Neural cell (in vitro differentiated cells): Measurements from ENCODE around the gene ABCF2. TPM values are rescaled to one million over a fixed set of nuclear protein-coding genes. Genes with fewer than 3 reads are reported as not detected.

Experiments used
- H2AFZ ChIP-seq: fragments of 200-600, 300-800 bp; sonication (generic), shearing (Covaris generic); 2 replicates; pipeline ENCODE4 v1.6.0; 2014; ENCODE audit warnings: low read depth, mild to moderate bottlenecking, antibody characterized with exemption, low read length, moderate library complexity
- H3F3A ChIP-seq: fragments of 200-600 bp; shearing (Covaris generic); 2 replicates; pipeline ENCODE4 v1.6.1; 2016; ENCODE audit warnings: mild to moderate bottlenecking, moderate library complexity, mixed read lengths, antibody characterized with exemption, low read length; ENCODE audit not compliant: insufficient read depth, poor library complexity, severe bottlenecking
- H3K27ac ChIP-seq: fragments of 200-600, 300-800 bp; sonication (generic), shearing (Covaris generic); 2 replicates; pipeline ENCODE4 v1.5.1; 2014; ENCODE audit warnings: mild to moderate bottlenecking, low read length, moderate library complexity
- H3K27me3 ChIP-seq: fragments of 300-800, 200-600 bp; sonication (generic), shearing (Covaris generic); 2 replicates; pipeline ENCODE4 v1.6.0; 2014; ENCODE audit warnings: mild to moderate bottlenecking, low read depth, low read length, moderate library complexity; ENCODE audit not compliant: insufficient read depth
- H3K36me3 ChIP-seq: fragments of 300-800, 200-600 bp; sonication (generic), shearing (Covaris generic); 2 replicates; pipeline ENCODE4 v1.5.1; 2014; ENCODE audit warnings: mild to moderate bottlenecking, antibody characterized with exemption, low read length, moderate library complexity; ENCODE audit not compliant: insufficient read depth
- H3K4me2 ChIP-seq: fragments of 300-800, 200-600 bp; sonication (generic), shearing (Covaris generic); 2 replicates; pipeline ENCODE4 v1.6.0; 2014; ENCODE audit warnings: mild to moderate bottlenecking, low read length
- H3K4me3 ChIP-seq: fragments of 300-800, 200-600 bp; sonication (generic), shearing (Covaris generic); 2 replicates; pipeline ENCODE4 v1.5.1; 2014; ENCODE audit warnings: mild to moderate bottlenecking, low read length, moderate library complexity
- H3K79me2 ChIP-seq: fragments of 200-600 bp; shearing (Covaris generic); replicated peaks from 2 replicates; pipeline ENCODE4 v1.6.0; 2014; ENCODE audit warnings: mild to moderate bottlenecking, low read length, moderate library complexity; ENCODE audit not compliant: insufficient read depth
- H3K9ac ChIP-seq: fragments of 300-800, 200-600 bp; sonication (generic), shearing (Covaris generic); 2 replicates; pipeline ENCODE4 v1.6.1; 2016; ENCODE audit warnings: mild to moderate bottlenecking, low read length, mixed read lengths
- H3K9me2 ChIP-seq: fragments of 200-600 bp; shearing (Covaris generic); 2 replicates; pipeline ENCODE4 v1.6.1; 2016; ENCODE audit warnings: mild to moderate bottlenecking, low read length, mixed read lengths; ENCODE audit not compliant: insufficient read depth
- H3K9me3 ChIP-seq: fragments of 200-600, 300-800 bp; sonication (generic), shearing (Covaris generic); 2 replicates; pipeline ENCODE4 v1.6.1; 2016; ENCODE audit warnings: mild to moderate bottlenecking, mixed run types, low read length, moderate library complexity, mixed read lengths
- H4K20me1 ChIP-seq: fragments of 200-600 bp; shearing (Covaris generic); 2 replicates; pipeline ENCODE4 v1.6.1; 2016; ENCODE audit warnings: mild to moderate bottlenecking, mixed run types; ENCODE audit not compliant: insufficient read depth
- EP300 ChIP-seq: fragments of 450-650 bp; conservative IDR thresholded peaks from 2 replicates; pipeline ENCODE4 v1.6.1; 2014; ENCODE audit warnings: antibody characterized with exemption, mild to moderate bottlenecking, moderate library complexity; ENCODE audit not compliant: poor library complexity, severe bottlenecking
- EZH2 ChIP-seq: fragments of 200-600, 300-800 bp; shearing (Covaris generic), sonication (generic); IDR thresholded peaks from 2 replicates; pipeline ENCODE4 v1.6.1; 2014; ENCODE audit warnings: antibody characterized with exemption, low read length, borderline replicate concordance, mild to moderate bottlenecking; ENCODE audit not compliant: insufficient read depth, poor library complexity, severe bottlenecking
- MXI1 ChIP-seq: fragments of 450-650 bp; conservative IDR thresholded peaks from 2 replicates; pipeline ENCODE4 v1.6.1; 2014; ENCODE audit warnings: antibody characterized with exemption, mild to moderate bottlenecking; ENCODE audit not compliant: poor library complexity, severe bottlenecking
- POLR2AphosphoS5 ChIP-seq: IDR thresholded peaks from 2 replicates; pipeline ENCODE4 v1.6.1; 2012
- RAD21 ChIP-seq: fragments of 450-650 bp; conservative IDR thresholded peaks from 2 replicates; pipeline ENCODE4 v1.6.1; 2014; ENCODE audit warnings: antibody characterized with exemption, mild to moderate bottlenecking, moderate library complexity
- SMC3 ChIP-seq: fragments of 450-650 bp; conservative IDR thresholded peaks from 2 replicates; pipeline ENCODE4 v1.6.1; 2014; ENCODE audit warnings: antibody characterized with exemption, mild to moderate bottlenecking, moderate library complexity; ENCODE audit not compliant: poor library complexity
- TAF1 ChIP-seq: IDR thresholded peaks from 2 replicates; pipeline ENCODE4 v1.6.1; 2012; ENCODE audit warnings: low read depth
- polyA plus RNA-seq: library from polyadenylated mRNA; depleted of rRNA; stranded (reverse); fragments of >200 nt; gene quantifications from 2 replicates; pipeline ENCODE4 v1.2.3, GENCODE V29; 2014
- TF ChIP-seq, protein P1 (sequence below): IDR thresholded peaks from 2 replicates; pipeline ENCODE4 v1.6.1; 2012; ENCODE audit warnings: borderline replicate concordance
- TF ChIP-seq, protein P2 (sequence below): fragments of 450-650 bp; IDR thresholded peaks from 2 replicates; pipeline ENCODE4 v1.5.1; 2014; ENCODE audit warnings: antibody characterized with exemption, mild to moderate bottlenecking, moderate library complexity; ENCODE audit not compliant: poor library complexity, severe bottlenecking

Gene ABCF2
- polyA plus RNA-seq, 1 donor from 2014 or later = 32.7 TPM

GRCh38 chr7:151257990-151258389 lies 31.0 kb upstream of the ABCF2 start:
- Histone ChIP-seq H3K9ac (no peak overlapping the region), H4K20me1 (no peaks in the 10 kb centered on the region), H3K4me2 (no peak overlapping the region), H3K27me3 (no peaks in the 10 kb centered on the region), H3K4me3 (no peak overlapping the region), H2AFZ (no peak overlapping the region), H3K36me3 (no peaks in the 10 kb centered on the region), H3K9me2 (no peaks in the 10 kb centered on the region), H3K27ac (no peak overlapping the region), H3K79me2 (no peaks in the 10 kb centered on the region), H3K9me3 (no peaks in the 10 kb centered on the region), H3F3A (no peaks in the 10 kb centered on the region)
- TF ChIP-seq RAD21 (no peak), EP300 (no peak), POLR2AphosphoS5 (no peak), MXI1 (no peak), SMC3 (no peak), EZH2 (no peak), TAF1 (no peak)
- TF ChIP-seq, protein P1, sequence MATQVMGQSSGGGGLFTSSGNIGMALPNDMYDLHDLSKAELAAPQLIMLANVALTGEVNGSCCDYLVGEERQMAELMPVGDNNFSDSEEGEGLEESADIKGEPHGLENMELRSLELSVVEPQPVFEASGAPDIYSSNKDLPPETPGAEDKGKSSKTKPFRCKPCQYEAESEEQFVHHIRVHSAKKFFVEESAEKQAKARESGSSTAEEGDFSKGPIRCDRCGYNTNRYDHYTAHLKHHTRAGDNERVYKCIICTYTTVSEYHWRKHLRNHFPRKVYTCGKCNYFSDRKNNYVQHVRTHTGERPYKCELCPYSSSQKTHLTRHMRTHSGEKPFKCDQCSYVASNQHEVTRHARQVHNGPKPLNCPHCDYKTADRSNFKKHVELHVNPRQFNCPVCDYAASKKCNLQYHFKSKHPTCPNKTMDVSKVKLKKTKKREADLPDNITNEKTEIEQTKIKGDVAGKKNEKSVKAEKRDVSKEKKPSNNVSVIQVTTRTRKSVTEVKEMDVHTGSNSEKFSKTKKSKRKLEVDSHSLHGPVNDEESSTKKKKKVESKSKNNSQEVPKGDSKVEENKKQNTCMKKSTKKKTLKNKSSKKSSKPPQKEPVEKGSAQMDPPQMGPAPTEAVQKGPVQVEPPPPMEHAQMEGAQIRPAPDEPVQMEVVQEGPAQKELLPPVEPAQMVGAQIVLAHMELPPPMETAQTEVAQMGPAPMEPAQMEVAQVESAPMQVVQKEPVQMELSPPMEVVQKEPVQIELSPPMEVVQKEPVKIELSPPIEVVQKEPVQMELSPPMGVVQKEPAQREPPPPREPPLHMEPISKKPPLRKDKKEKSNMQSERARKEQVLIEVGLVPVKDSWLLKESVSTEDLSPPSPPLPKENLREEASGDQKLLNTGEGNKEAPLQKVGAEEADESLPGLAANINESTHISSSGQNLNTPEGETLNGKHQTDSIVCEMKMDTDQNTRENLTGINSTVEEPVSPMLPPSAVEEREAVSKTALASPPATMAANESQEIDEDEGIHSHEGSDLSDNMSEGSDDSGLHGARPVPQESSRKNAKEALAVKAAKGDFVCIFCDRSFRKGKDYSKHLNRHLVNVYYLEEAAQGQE = no peak
- TF ChIP-seq, protein P2, sequence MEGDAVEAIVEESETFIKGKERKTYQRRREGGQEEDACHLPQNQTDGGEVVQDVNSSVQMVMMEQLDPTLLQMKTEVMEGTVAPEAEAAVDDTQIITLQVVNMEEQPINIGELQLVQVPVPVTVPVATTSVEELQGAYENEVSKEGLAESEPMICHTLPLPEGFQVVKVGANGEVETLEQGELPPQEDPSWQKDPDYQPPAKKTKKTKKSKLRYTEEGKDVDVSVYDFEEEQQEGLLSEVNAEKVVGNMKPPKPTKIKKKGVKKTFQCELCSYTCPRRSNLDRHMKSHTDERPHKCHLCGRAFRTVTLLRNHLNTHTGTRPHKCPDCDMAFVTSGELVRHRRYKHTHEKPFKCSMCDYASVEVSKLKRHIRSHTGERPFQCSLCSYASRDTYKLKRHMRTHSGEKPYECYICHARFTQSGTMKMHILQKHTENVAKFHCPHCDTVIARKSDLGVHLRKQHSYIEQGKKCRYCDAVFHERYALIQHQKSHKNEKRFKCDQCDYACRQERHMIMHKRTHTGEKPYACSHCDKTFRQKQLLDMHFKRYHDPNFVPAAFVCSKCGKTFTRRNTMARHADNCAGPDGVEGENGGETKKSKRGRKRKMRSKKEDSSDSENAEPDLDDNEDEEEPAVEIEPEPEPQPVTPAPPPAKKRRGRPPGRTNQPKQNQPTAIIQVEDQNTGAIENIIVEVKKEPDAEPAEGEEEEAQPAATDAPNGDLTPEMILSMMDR = no peak

DNA sequence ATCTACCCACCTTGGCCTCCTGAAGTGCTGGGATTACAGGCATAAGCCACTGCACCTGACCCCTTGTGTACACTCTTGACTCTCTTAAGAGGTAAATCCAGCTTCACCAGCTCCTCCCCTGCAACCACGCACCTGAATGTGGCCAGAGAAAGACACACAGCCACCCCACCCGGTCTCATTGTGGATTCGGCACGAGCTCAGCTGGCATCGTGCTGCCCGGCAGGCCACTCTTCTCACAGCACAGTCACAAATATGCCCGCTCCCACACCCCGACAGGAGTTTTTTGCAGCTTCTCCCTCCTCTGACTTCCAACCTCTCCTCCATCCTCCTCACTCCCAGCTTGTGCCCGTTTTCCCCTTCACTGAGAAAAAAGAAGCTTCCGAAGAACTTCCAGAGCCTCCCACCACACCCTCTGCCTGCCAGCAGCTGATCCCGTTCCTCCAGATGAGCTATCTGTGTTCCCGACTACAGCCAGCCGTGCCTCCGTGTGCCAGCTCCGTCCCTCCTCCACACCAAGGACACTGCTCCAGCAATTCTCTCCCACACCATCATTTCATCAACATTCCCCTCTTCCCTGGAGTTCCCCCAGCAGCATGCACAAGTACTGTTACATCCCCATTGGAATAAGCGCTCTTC lies 29.5 kb upstream of the ABCF2 start:
- Histone ChIP-seq H3K4me3 (no peak overlapping the region), H2AFZ (no peak overlapping the region), H3K79me2 (no peaks in the 10 kb centered on the region), H3K27me3 (no peaks in the 10 kb centered on the region), H3K9ac (no peak overlapping the region), H3K27ac (no peak overlapping the region), H3F3A (no peaks in the 10 kb centered on the region), H3K9me2 (no peaks in the 10 kb centered on the region), H3K9me3 (no peaks in the 10 kb centered on the region), H3K4me2 (no peak overlapping the region), H4K20me1 (no peaks in the 10 kb centered on the region), H3K36me3 (no peaks in the 10 kb centered on the region)
- no peak for TF ChIP-seq RAD21
- TF ChIP-seq SMC3 = no peak
- TF ChIP-seq, protein P2 = no peak
- no peak for TF ChIP-seq POLR2AphosphoS5
- TF ChIP-seq TAF1 = no peak
- TF ChIP-seq EZH2 = no peak
- TF ChIP-seq, protein P1 = no peak
- no peak for TF ChIP-seq EP300
- no peak for TF ChIP-seq MXI1
